Endothelial cell of umbilical vein (primary cell): ENCODE data around the gene SPRR1B. TPM values are rescaled to one million over a fixed set of nuclear protein-coding genes. Genes with fewer than 3 reads are reported as not detected.

Source experiments
- BruUV-seq: library from RNA; stranded (reverse); fragments of 400-500 nt; replicated peaks from 2 replicates; lab custom pipeline; 2021; lab: Mats Ljungman, UMichigan
- CTCF ChIA-PET: fragments of 300-600, 350-600 bp; sonication (Branson Sonifier 250); formaldehyde crosslinking; loops from one replicate; lab custom pipeline; 2021; ENCODE audit warnings: antibody characterized with exemption, inconsistent platforms; lab: Charles Lee
- POLR2A ChIA-PET: fragments of 300-600, 350-600 bp; sonication (Branson Sonifier 250); formaldehyde crosslinking; loops from one replicate; lab custom pipeline; 2021; ENCODE audit warnings: antibody characterized with exemption, inconsistent platforms; lab: Charles Lee
- DNase-seq: peaks from one replicate; pipeline ENCODE4 v3.0.0-alpha.2; 2011; ENCODE audit warnings: low read depth, low spot score
- FAIRE-seq: peaks from 2 replicates; lab custom pipeline; 2011; peaks lifted over from hg19 to GRCh38; lab: Jason Lieb, UNC
- H2AFZ ChIP-seq: 2 replicates; pipeline ENCODE4 v1.6.0; 2012; ENCODE audit warnings: low read depth, low read length, control low read depth, inconsistent platforms
- H3K27ac ChIP-seq: 2 replicates; pipeline ENCODE4 v1.5.1; 2011; ENCODE audit warnings: low read depth, mild to moderate bottlenecking, control low read depth, low read length, moderate library complexity; ENCODE audit not compliant: insufficient read depth
- H3K27me3 ChIP-seq, 2 experiments: 2 replicates each; pipeline versions ENCODE4 v1.6.0 to v1.6.1; 2011; ENCODE audit warnings: low read length in 2 of 2, mixed read lengths in 1 of 2; ENCODE audit not compliant: control insufficient read depth in 2 of 2, insufficient read depth in 2 of 2
- H3K36me3 ChIP-seq, 2 experiments: 2 replicates in 1 of 2; 3 replicates in 1 of 2; pipeline ENCODE4 v1.5.1; 2011; ENCODE audit warnings: low read length in 2 of 2, mild to moderate bottlenecking in 1 of 2, moderate library complexity in 1 of 2; ENCODE audit not compliant: control insufficient read depth in 2 of 2, insufficient read depth in 2 of 2; ENCODE audit errors: extremely low read depth in 1 of 2
- H3K4me1 ChIP-seq: 3 replicates; pipeline ENCODE4 v1.5.1; 2011; ENCODE audit warnings: mild to moderate bottlenecking, low read length; ENCODE audit not compliant: control insufficient read depth, insufficient read depth; ENCODE audit errors: extremely low read depth
- H3K4me2 ChIP-seq: 2 replicates; pipeline ENCODE4 v1.6.1; 2011; ENCODE audit warnings: low read length, control low read depth, mixed read lengths; ENCODE audit not compliant: insufficient read depth
- H3K4me3 ChIP-seq, 3 experiments: fragments of 200-600 bp in 1 of 3; sonication (generic), shearing (Covaris generic) in 1 of 3; replicated peaks in 1 of 3; 2 replicates each; pipeline ENCODE4 v1.5.1; 2011 to 2016; ENCODE audit warnings: control low read depth in 3 of 3, low read length in 3 of 3, mild to moderate bottlenecking in 2 of 3, inconsistent platforms in 1 of 3, low read depth in 1 of 3, moderate library complexity in 1 of 3; ENCODE audit not compliant: insufficient read depth in 1 of 3
- H3K79me2 ChIP-seq: 2 replicates; pipeline ENCODE4 v1.6.0; 2012; ENCODE audit warnings: low read length, inconsistent platforms; ENCODE audit not compliant: control insufficient read depth, insufficient read depth
- H3K9ac ChIP-seq: replicated peaks from 2 replicates; pipeline ENCODE3; 2011; ENCODE audit warnings: low read length, control low read depth; ENCODE audit not compliant: insufficient read depth; ENCODE audit errors: extremely low read depth
- H3K9me1 ChIP-seq: replicated peaks from 3 replicates; pipeline ENCODE4 v1.6.0; 2011; ENCODE audit warnings: mild to moderate bottlenecking, low read length; ENCODE audit not compliant: control insufficient read depth, insufficient read depth; ENCODE audit errors: extremely low read depth
- H3K9me3 ChIP-seq: replicated peaks from 2 replicates; pipeline ENCODE4 v1.5.1; 2012; ENCODE audit warnings: low read length, inconsistent platforms; ENCODE audit not compliant: control insufficient read depth, insufficient read depth
- H4K20me1 ChIP-seq: replicated peaks from 2 replicates; pipeline ENCODE3; 2011; ENCODE audit warnings: mild to moderate bottlenecking, low read length; ENCODE audit not compliant: control insufficient read depth, insufficient read depth; ENCODE audit errors: extremely low read depth
- FOS ChIP-seq: IDR thresholded peaks from 2 replicates; pipeline ENCODE4 v1.6.1; 2011; ENCODE audit warnings: mild to moderate bottlenecking, low read length, moderate library complexity, borderline replicate concordance; ENCODE audit not compliant: insufficient read depth
- JUN ChIP-seq: IDR thresholded peaks from 2 replicates; pipeline ENCODE4 v1.6.1; 2011; ENCODE audit warnings: borderline replicate concordance, low read depth; ENCODE audit not compliant: insufficient read length, insufficient read depth
- POLR2A ChIP-seq: IDR thresholded peaks from 2 replicates; pipeline ENCODE4 v1.6.1; 2012; ENCODE audit warnings: low read depth, mild to moderate bottlenecking, control low read depth, low read length
- POLR2AphosphoS5 ChIP-seq: IDR thresholded peaks from 2 replicates; pipeline ENCODE4 v1.6.1; 2012; ENCODE audit warnings: low read depth, mild to moderate bottlenecking, control low read depth, low read length, moderate library complexity; ENCODE audit not compliant: insufficient read depth
- dilution Hi-C: fragments of 300-500 bp; cut with MboI; formaldehyde crosslinking; loops from one replicate; pipeline ENCODE4 v1.15.0; 2019; ENCODE audit warnings: low sequenced_read_pairs; ENCODE audit not compliant: extremely low pct_ligation_motif_present
- intact Hi-C: fragments of 100-400 bp; cut with micrococcal nuclease; formaldehyde crosslinking; loops from one replicate; pipeline ENCODE4 v1.10.0; 2022
- polyA plus RNA-seq, 4 experiments: library from polyadenylated mRNA; depleted of rRNA in 3 of 4; stranded (reverse) in 3 of 4; unstranded in 1 of 4; fragments of >200 nt; gene quantifications; 2 replicates each; pipeline versions ENCODE4 v1.2.1 to v1.2.3, GENCODE V29; 2011 to 2012; ENCODE audit warnings: missing spikeins in 1 of 4
- total RNA-seq: library from RNA; stranded (reverse); gene quantifications from 2 replicates; pipeline ENCODE4 v1.2.3, GENCODE V29; 2021
- TF ChIP-seq, protein P1 (sequence below): IDR thresholded peaks from 2 replicates; pipeline ENCODE4 v1.6.1; 2011; ENCODE audit not compliant: insufficient read depth, insufficient read length
- TF ChIP-seq, protein P2 (sequence below), 2 donors: IDR thresholded peaks; 1 replicate in 1 of 2; 2 replicates in 1 of 2; pipeline ENCODE4 v1.5.1; 2011; ENCODE audit warnings: low read length in 2 of 2, mild to moderate bottlenecking in 2 of 2, moderate library complexity in 2 of 2, control low read depth in 1 of 2, inconsistent platforms in 1 of 2, low read depth in 1 of 2; ENCODE audit not compliant: insufficient read depth in 1 of 2; ENCODE audit errors: extremely low read depth in 1 of 2

Gene SPRR1B
- total and polyA plus RNA-seq, 2 donors (not counting 3 experiments of a cell fraction or from before 2014, with no cell fraction given) = not detected

DNA sequence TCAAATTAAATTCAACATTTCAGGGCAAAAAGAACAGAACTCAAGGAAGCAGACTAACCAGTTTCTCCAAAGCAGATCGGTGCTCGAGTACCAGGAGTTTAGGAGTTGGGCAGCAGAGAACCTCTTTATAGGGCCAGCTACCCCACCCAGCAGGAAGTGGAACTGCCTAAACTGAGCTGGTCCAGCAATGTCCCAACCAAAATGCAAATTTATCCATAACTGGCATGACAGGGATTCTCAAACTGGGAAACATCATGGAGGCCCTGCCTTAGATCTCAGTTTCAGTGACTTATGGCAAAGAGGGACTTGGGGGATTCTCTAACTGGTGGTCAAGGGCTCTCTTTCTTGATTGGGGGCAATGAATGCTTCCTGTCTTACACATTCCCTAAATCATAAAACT lies 40.5 kb downstream of the SPRR1B start, which contains the start of gene SPRR2B:
Gene SPRR2B, minus strand, starts transcription at position 101 of the 400 bp plus-strand sequence. CDS start 772 bp downstream, outside the sequence.
- no peak for DNase-seq
- dilution Hi-C loops = no loop called here
- CTCF ChIA-PET = no interaction called here

More for the DNA sequence above, 40.5 kb downstream of the SPRR1B start, which contains the start of gene SPRR2B:
- FAIRE-seq = no peak
- Histone ChIP-seq H3K36me3 (no peaks in the 10 kb centered on the region), H4K20me1 (no peaks in the 10 kb centered on the region), H3K9me1 (no peaks in the 10 kb centered on the region), H3K79me2 (no peaks in the 10 kb centered on the region), H3K9ac (no peak within 1 kb of the TSS), H3K4me1 (no peaks in the 10 kb centered on the region), H3K27me3 (no peaks in the 10 kb centered on the region), H3K9me3 (no peaks in the 10 kb centered on the region), H3K4me3 (no peak within 1 kb of the TSS), H3K27ac (no peak within 1 kb of the TSS), H3K4me2 (no peak within 1 kb of the TSS), H2AFZ (no peak within 1 kb of the TSS)
- BruUV-seq = no TSS peak
- intact Hi-C loops = no loop called here
- TF ChIP-seq POLR2AphosphoS5 (no peak), POLR2A (no peak), FOS (no peak), JUN (no peak)
- TF ChIP-seq, protein P1, sequence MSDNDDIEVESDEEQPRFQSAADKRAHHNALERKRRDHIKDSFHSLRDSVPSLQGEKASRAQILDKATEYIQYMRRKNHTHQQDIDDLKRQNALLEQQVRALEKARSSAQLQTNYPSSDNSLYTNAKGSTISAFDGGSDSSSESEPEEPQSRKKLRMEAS = no peak
- TF ChIP-seq, protein P2, sequence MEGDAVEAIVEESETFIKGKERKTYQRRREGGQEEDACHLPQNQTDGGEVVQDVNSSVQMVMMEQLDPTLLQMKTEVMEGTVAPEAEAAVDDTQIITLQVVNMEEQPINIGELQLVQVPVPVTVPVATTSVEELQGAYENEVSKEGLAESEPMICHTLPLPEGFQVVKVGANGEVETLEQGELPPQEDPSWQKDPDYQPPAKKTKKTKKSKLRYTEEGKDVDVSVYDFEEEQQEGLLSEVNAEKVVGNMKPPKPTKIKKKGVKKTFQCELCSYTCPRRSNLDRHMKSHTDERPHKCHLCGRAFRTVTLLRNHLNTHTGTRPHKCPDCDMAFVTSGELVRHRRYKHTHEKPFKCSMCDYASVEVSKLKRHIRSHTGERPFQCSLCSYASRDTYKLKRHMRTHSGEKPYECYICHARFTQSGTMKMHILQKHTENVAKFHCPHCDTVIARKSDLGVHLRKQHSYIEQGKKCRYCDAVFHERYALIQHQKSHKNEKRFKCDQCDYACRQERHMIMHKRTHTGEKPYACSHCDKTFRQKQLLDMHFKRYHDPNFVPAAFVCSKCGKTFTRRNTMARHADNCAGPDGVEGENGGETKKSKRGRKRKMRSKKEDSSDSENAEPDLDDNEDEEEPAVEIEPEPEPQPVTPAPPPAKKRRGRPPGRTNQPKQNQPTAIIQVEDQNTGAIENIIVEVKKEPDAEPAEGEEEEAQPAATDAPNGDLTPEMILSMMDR (IDR thresholded peaks at IDR 0.05; ENCODE audit: extremely low read depth in 1 of 2, insufficient read depth in 1 of 2, low read depth in 1 of 2, low read length in 2 of 2) = no peak
- POLR2A ChIA-PET = no interaction called here
